HEK293 (cell line): ENCODE results near the gene STAC.

ENCODE experiments used
- CTCF ChIA-PET: fragments of 350-600 bp; formaldehyde crosslinking; extraction: SDS; loops from one replicate; lab custom pipeline; 2021; ENCODE audit warnings: antibody characterized with exemption; lab: Yijun Ruan, JAX
- POLR2A ChIA-PET: fragments of 300-600 bp; formaldehyde crosslinking; extraction: SDS; loops from one replicate; lab custom pipeline; 2020; ENCODE audit warnings: antibody characterized with exemption, inconsistent platforms; lab: Yijun Ruan, JAX
- H3K27ac ChIP-seq: fragments of 200-500 bp; sonication (Bioruptor generic); 2 replicates; pipeline ENCODE4 v1.5.1; 2014; ENCODE audit warnings: low read depth, low read length, control low read depth, inconsistent platforms; ENCODE audit errors: extremely low read depth
- H3K36me3 ChIP-seq, 2 experiments: fragments of 200-500 bp in 1 of 2; sonication (Bioruptor generic) in 1 of 2; 1 replicate in 1 of 2; 2 replicates in 1 of 2; pipeline ENCODE4 v1.5.1; 2014 to 2017; ENCODE audit warnings: inconsistent platforms in 2 of 2, low read length in 2 of 2; ENCODE audit not compliant: control insufficient read depth in 2 of 2, insufficient read depth in 1 of 2
- H3K4me1 ChIP-seq: fragments of 200-500 bp; sonication (Bioruptor generic); 2 replicates; pipeline ENCODE4 v1.5.1; 2014; ENCODE audit warnings: mild to moderate bottlenecking, low read length, inconsistent platforms; ENCODE audit not compliant: control insufficient read depth, insufficient read depth
- H3K4me3 ChIP-seq: 2 replicates; pipeline ENCODE4 v1.5.1; 2011; ENCODE audit warnings: low read depth, mild to moderate bottlenecking, control low read depth, low read length, moderate library complexity
- H3K9me3 ChIP-seq: fragments of 200-500 bp; sonication (Bioruptor generic); 2 replicates; pipeline ENCODE4 v1.5.1; 2014; ENCODE audit warnings: low read depth, low read length, inconsistent platforms; ENCODE audit not compliant: control insufficient read depth, insufficient read depth
- GLIS1 ChIP-seq: fragments of 450-650 bp; formaldehyde crosslinking; IDR thresholded peaks from 2 replicates; pipeline ENCODE4 v1.5.1; 2016; ENCODE audit warnings: missing biosample characterization, missing genetic modification characterization
- GLIS2 ChIP-seq: fragments of 450-650 bp; formaldehyde crosslinking; IDR thresholded peaks from 2 replicates; pipeline ENCODE4 v1.5.1; 2016; ENCODE audit warnings: missing biosample characterization, missing genetic modification characterization
- MYNN ChIP-seq: fragments of 450-650 bp; formaldehyde crosslinking; IDR thresholded peaks from 2 replicates; pipeline ENCODE4 v1.5.1; 2016; ENCODE audit warnings: missing biosample characterization, missing genetic modification characterization, borderline replicate concordance
- MZF1 ChIP-seq: fragments of 450-650 bp; formaldehyde crosslinking; IDR thresholded peaks from 2 replicates; pipeline ENCODE4 v1.5.1; 2017; ENCODE audit warnings: missing biosample characterization, missing genetic modification characterization, borderline replicate concordance
- PRDM1 ChIP-seq: fragments of 450-650 bp; formaldehyde crosslinking; IDR thresholded peaks from 2 replicates; pipeline ENCODE4; 2016; ENCODE audit warnings: missing biosample characterization, missing genetic modification characterization
- RBAK ChIP-seq: fragments of 450-650 bp; formaldehyde crosslinking; IDR thresholded peaks from 2 replicates; pipeline ENCODE4 v1.5.1; 2016; ENCODE audit warnings: missing biosample characterization, missing genetic modification characterization
- SP2 ChIP-seq: fragments of 450-650 bp; formaldehyde crosslinking; IDR thresholded peaks from 2 replicates; pipeline ENCODE4 v1.5.1; 2016; ENCODE audit warnings: missing biosample characterization, missing genetic modification characterization
- SP3 ChIP-seq: fragments of 450-650 bp; formaldehyde crosslinking; IDR thresholded peaks from 2 replicates; pipeline ENCODE4 v1.5.1; 2016; ENCODE audit warnings: missing biosample characterization, missing genetic modification characterization
- WT1 ChIP-seq: fragments of 450-650 bp; formaldehyde crosslinking; IDR thresholded peaks from 2 replicates; pipeline ENCODE4 v1.5.1; 2016; ENCODE audit warnings: missing biosample characterization, missing genetic modification characterization
- ZBTB48 ChIP-seq: fragments of 450-650 bp; formaldehyde crosslinking; IDR thresholded peaks from 2 replicates; pipeline ENCODE4 v1.5.1; 2016; ENCODE audit warnings: missing biosample characterization, missing genetic modification characterization
- ZNF112 ChIP-seq: fragments of 450-650 bp; formaldehyde crosslinking; IDR thresholded peaks from 2 replicates; pipeline ENCODE4 v1.5.0; 2017; ENCODE audit warnings: missing biosample characterization, missing genetic modification characterization
- ZNF155 ChIP-seq: fragments of 450-650 bp; formaldehyde crosslinking; IDR thresholded peaks from 2 replicates; pipeline ENCODE4 v1.5.1; 2016; ENCODE audit warnings: missing biosample characterization, missing genetic modification characterization
- ZNF174 ChIP-seq: fragments of 450-650 bp; formaldehyde crosslinking; IDR thresholded peaks from 2 replicates; pipeline ENCODE4 v1.5.0; 2017; ENCODE audit warnings: missing biosample characterization, mild to moderate bottlenecking, missing genetic modification characterization
- ZNF184 ChIP-seq: fragments of 450-650 bp; IDR thresholded peaks from 2 replicates; pipeline ENCODE4 v1.5.1; 2018; ENCODE audit warnings: missing biosample characterization, mild to moderate bottlenecking, missing genetic modification characterization
- ZNF23 ChIP-seq: fragments of 450-650 bp; formaldehyde crosslinking; IDR thresholded peaks from 2 replicates; pipeline ENCODE4 v1.5.1; 2016; ENCODE audit warnings: missing biosample characterization, missing genetic modification characterization, borderline replicate concordance
- ZNF501 ChIP-seq: fragments of 450-650 bp; formaldehyde crosslinking; IDR thresholded peaks from 2 replicates; pipeline ENCODE4 v1.5.1; 2016; ENCODE audit warnings: missing biosample characterization, missing genetic modification characterization
- ZNF626 ChIP-seq: fragments of 450-650 bp; sonication (Bioruptor Pico); formaldehyde crosslinking; IDR thresholded peaks from 2 replicates; pipeline ENCODE4 v1.5.1; 2018; ENCODE audit warnings: missing biosample characterization, missing genetic modification characterization, inconsistent platforms
- ZNF629 ChIP-seq: fragments of 450-650 bp; formaldehyde crosslinking; IDR thresholded peaks from 2 replicates; pipeline ENCODE4 v1.5.1; 2017; ENCODE audit warnings: missing biosample characterization, missing genetic modification characterization
- ZNF792 ChIP-seq: fragments of 450-650 bp; formaldehyde crosslinking; IDR thresholded peaks from 2 replicates; pipeline ENCODE4 v1.5.1; 2016; ENCODE audit warnings: missing biosample characterization, missing genetic modification characterization
- ZXDB ChIP-seq: fragments of 450-650 bp; formaldehyde crosslinking; IDR thresholded peaks from 2 replicates; pipeline ENCODE4 v1.5.1; 2016; ENCODE audit warnings: missing biosample characterization, missing genetic modification characterization
- TF ChIP-seq, protein P1 (sequence below): fragments of 450-650 bp; formaldehyde crosslinking; IDR thresholded peaks from 2 replicates; pipeline ENCODE4 v1.5.1; 2016; ENCODE audit warnings: missing biosample characterization, missing genetic modification characterization, borderline replicate concordance
- TF ChIP-seq, protein P2 (sequence below): fragments of 450-650 bp; formaldehyde crosslinking; IDR thresholded peaks from 2 replicates; pipeline ENCODE4 v1.5.1; 2016; ENCODE audit warnings: missing biosample characterization, missing genetic modification characterization
- TF ChIP-seq, protein P3 (sequence below): fragments of 450-650 bp; formaldehyde crosslinking; IDR thresholded peaks from 2 replicates; pipeline ENCODE4 v1.5.1; 2016; ENCODE audit warnings: missing biosample characterization, missing genetic modification characterization
- TF ChIP-seq, protein P4 (sequence below): fragments of 450-650 bp; formaldehyde crosslinking; IDR thresholded peaks from 2 replicates; pipeline ENCODE4 v1.5.1; 2016; ENCODE audit warnings: missing biosample characterization, missing genetic modification characterization
- TF ChIP-seq, protein P5 (sequence below): fragments of 450-650 bp; formaldehyde crosslinking; IDR thresholded peaks from 2 replicates; pipeline ENCODE4 v1.5.1; 2016; ENCODE audit warnings: missing biosample characterization, missing genetic modification characterization

The STAC gene

DNA sequence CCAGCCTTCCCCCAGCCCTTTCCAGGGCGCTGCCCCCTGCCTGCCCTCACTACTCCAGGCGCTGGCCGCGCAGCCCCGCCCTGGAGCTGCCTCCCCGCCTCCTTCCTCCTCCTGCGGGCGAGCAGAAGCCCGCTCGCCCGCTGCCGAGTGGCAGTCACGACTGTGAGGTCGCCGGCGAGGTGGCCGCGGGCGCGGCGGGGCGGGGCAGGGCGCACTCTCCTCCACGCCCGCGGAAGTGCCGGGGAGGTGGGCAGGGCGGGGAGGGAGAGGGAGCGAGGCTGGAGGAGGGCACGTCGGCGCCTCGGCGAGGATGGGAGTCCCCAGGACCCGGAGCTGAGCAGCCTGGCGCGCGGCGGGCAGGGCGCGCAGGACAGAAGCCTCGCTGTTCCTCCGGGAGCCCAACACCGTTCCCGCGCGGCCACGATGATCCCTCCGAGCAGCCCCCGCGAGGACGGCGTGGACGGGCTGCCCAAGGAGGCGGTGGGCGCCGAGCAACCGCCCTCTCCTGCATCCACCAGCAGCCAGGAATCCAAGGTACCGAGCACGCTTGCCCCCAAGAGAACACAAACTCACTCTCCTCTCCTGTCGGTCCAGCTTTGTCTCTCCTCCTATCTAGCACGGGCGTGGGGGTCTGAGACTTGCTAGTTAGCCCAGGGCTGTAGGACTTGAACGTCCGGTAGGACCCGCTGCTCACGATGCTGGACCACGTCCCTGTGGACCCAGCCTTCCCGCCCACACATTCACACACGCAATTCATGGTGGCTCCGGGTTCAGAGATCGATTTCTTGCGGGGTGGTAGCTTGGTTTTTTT is at the start of gene STAC (continued):
- TF ChIP-seq, protein P1, sequence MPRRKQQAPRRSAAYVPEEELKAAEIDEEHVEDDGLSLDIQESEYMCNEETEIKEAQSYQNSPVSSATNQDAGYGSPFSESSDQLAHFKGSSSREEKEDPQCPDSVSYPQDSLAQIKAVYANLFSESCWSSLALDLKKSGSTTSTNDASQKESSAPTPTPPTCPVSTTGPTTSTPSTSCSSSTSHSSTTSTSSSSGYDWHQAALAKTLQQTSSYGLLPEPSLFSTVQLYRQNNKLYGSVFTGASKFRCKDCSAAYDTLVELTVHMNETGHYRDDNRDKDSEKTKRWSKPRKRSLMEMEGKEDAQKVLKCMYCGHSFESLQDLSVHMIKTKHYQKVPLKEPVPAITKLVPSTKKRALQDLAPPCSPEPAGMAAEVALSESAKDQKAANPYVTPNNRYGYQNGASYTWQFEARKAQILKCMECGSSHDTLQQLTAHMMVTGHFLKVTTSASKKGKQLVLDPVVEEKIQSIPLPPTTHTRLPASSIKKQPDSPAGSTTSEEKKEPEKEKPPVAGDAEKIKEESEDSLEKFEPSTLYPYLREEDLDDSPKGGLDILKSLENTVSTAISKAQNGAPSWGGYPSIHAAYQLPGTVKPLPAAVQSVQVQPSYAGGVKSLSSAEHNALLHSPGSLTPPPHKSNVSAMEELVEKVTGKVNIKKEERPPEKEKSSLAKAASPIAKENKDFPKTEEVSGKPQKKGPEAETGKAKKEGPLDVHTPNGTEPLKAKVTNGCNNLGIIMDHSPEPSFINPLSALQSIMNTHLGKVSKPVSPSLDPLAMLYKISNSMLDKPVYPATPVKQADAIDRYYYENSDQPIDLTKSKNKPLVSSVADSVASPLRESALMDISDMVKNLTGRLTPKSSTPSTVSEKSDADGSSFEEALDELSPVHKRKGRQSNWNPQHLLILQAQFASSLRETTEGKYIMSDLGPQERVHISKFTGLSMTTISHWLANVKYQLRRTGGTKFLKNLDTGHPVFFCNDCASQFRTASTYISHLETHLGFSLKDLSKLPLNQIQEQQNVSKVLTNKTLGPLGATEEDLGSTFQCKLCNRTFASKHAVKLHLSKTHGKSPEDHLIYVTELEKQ (tag by site-specific recombination), result no peak
- peak; percentile 33; the same call in 1 of the 2 replicates for TF ChIP-seq GLIS1 (tag by site-specific recombination)
- no peak for TF ChIP-seq ZNF629 (tag by site-specific recombination)
- TF ChIP-seq ZXDB, result 0 out of 2 replicates have a peak, but pooled peaks have one; percentile 17
- TF ChIP-seq GLIS2, result peak; percentile 55; the same call in 1 of the 2 replicates
- peak; percentile 65; the same call in 1 of the 2 replicates for TF ChIP-seq ZBTB48
- peak; percentile 24; the same call in 1 of the 2 replicates for TF ChIP-seq ZNF501 (tag by site-specific recombination)
- TF ChIP-seq MZF1 (tag by site-specific recombination), result no peak

DNA sequence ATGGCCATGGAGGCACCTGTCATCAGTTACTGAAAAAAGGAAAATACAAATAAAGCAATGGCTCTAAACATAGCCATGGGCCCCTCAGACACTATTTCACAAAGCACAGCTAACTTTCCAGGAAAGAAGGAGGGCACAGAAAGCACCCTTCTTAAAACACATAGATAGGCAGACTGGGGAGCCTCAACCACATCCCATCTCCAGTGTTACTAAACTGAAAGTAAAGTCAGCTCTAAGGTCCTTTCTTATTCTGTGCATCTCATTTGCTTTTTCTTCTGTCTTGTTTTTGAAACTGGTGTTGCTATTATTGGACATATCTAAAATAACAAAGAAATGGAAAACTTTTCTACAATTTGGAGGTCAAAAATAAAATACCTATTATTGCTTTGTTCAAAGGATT is 48.2 kb upstream of the STAC start:
- TF ChIP-seq, protein P2, sequence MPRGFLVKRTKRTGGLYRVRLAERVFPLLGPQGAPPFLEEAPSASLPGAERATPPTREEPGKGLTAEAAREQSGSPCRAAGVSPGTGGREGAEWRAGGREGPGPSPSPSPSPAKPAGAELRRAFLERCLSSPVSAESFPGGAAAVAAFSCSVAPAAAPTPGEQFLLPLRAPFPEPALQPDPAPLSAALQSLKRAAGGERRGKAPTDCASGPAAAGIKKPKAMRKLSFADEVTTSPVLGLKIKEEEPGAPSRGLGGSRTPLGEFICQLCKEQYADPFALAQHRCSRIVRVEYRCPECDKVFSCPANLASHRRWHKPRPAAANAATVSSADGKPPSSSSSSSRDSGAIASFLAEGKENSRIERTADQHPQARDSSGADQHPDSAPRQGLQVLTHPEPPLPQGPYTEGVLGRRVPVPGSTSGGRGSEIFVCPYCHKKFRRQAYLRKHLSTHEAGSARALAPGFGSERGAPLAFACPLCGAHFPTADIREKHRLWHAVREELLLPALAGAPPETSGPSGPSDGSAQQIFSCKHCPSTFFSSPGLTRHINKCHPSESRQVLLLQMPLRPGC (tag by site-specific recombination), result no peak
- TF ChIP-seq ZNF112 (tag by site-specific recombination), result no peak
- TF ChIP-seq WT1 (tag by site-specific recombination), result no peak
- TF ChIP-seq, protein P3, sequence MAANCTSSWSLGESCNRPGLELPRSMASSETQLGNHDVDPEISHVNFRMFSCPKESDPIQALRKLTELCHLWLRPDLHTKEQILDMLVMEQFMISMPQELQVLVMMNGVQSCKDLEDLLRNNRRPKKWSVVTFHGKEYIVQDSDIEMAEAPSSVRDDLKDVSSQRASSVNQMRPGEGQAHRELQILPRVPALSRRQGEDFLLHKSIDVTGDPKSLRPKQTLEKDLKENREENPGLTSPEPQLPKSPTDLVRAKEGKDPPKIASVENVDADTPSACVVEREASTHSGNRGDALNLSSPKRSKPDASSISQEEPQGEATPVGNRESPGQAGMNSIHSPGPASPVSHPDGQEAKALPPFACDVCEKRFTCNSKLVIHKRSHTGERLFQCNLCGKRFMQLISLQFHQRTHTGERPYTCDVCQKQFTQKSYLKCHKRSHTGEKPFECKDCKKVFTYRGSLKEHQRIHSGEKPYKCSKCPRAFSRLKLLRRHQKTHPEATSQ (tag by site-specific recombination), result no peak
- TF ChIP-seq ZNF626 (tag by site-specific recombination), result no peak
- TF ChIP-seq ZNF174 (tag by site-specific recombination), result no peak
- TF ChIP-seq ZNF155 (tag by site-specific recombination), result no peak
- TF ChIP-seq ZNF792 (tag by site-specific recombination), result no peak
- TF ChIP-seq, protein P4, sequence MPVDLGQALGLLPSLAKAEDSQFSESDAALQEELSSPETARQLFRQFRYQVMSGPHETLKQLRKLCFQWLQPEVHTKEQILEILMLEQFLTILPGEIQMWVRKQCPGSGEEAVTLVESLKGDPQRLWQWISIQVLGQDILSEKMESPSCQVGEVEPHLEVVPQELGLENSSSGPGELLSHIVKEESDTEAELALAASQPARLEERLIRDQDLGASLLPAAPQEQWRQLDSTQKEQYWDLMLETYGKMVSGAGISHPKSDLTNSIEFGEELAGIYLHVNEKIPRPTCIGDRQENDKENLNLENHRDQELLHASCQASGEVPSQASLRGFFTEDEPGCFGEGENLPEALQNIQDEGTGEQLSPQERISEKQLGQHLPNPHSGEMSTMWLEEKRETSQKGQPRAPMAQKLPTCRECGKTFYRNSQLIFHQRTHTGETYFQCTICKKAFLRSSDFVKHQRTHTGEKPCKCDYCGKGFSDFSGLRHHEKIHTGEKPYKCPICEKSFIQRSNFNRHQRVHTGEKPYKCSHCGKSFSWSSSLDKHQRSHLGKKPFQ (tag by site-specific recombination), result no peak
- TF ChIP-seq RBAK, result no peak
- no peak for TF ChIP-seq MYNN (tag by site-specific recombination)
- TF ChIP-seq ZNF629 (tag by site-specific recombination), result no peak
- no peak for TF ChIP-seq ZNF184 (tag by site-specific recombination)
- TF ChIP-seq ZNF23 (tag by site-specific recombination), result no peak
- no peak for TF ChIP-seq PRDM1 (tag by site-specific recombination)
- no peak for TF ChIP-seq SP2 (tag by site-specific recombination)
- TF ChIP-seq, protein P5, sequence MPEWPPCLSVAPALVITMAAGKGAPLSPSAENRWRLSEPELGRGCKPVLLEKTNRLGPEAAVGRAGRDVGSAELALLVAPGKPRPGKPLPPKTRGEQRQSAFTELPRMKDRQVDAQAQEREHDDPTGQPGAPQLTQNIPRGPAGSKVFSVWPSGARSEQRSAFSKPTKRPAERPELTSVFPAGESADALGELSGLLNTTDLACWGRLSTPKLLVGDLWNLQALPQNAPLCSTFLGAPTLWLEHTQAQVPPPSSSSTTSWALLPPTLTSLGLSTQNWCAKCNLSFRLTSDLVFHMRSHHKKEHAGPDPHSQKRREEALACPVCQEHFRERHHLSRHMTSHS (tag by site-specific recombination), result no peak
- TF ChIP-seq SP3 (tag by site-specific recombination), result no peak
- POLR2A ChIA-PET, result no interaction called here
- H3K4me1 ChIP-seq, result no peaks in the 10 kb centered on the region
- H3K9me3 ChIP-seq, result no peaks in the 10 kb centered on the region
- no peak overlapping the region for H3K4me3 ChIP-seq
- H3K27ac ChIP-seq, result no peak overlapping the region
- no peaks in the 10 kb centered on the region for H3K36me3 ChIP-seq
- CTCF ChIA-PET, result no interaction called here
